Caco-2 (cell line): ENCODE results near the gene TCAP. TPM values are rescaled to one million over a fixed set of nuclear protein-coding genes. Genes with fewer than 3 reads are reported as not detected.

Experiments
- BruUV-seq: library from RNA; stranded (reverse); fragments of 400-500 nt; replicated peaks from 2 replicates; lab custom pipeline; 2021; lab: Mats Ljungman, UMichigan
- CTCF ChIA-PET: fragments of 300-600 bp; sonication (Branson Sonifier 250); formaldehyde crosslinking; loops from one replicate; lab custom pipeline; 2022; ENCODE audit warnings: antibody characterized with exemption; lab: Charles Lee
- POLR2A ChIA-PET: fragments of 300-600 bp; sonication (Branson Sonifier 250); formaldehyde crosslinking; loops from one replicate; lab custom pipeline; 2022; ENCODE audit warnings: antibody characterized with exemption; lab: Charles Lee
- DNase-seq, 2 experiments: peaks; one replicate each; pipeline versions ENCODE4 v3.0.0 to v3.0.0-alpha.2; 2020 to 2022
- H3K27me3 ChIP-seq: replicated peaks from 2 replicates; pipeline ENCODE4 v1.6.0; 2011; ENCODE audit warnings: low read length; ENCODE audit not compliant: control insufficient read depth, insufficient read depth
- H3K36me3 ChIP-seq: 2 replicates; pipeline ENCODE4 v1.5.1; 2011; ENCODE audit warnings: low read length; ENCODE audit not compliant: control insufficient read depth, insufficient read depth
- H3K4me1 ChIP-seq: fragments of 250-450 bp; sonication (Bioruptor Pico); 2 replicates; pipeline ENCODE4 v1.5.1; 2020; ENCODE audit warnings: mild to moderate bottlenecking
- H3K4me3 ChIP-seq: 2 replicates; pipeline ENCODE4 v1.5.1; 2011; ENCODE audit warnings: low read depth, mild to moderate bottlenecking, control low read depth, low read length
- H3K9me3 ChIP-seq: fragments of 250-450 bp; sonication (Bioruptor Pico); 2 replicates; pipeline ENCODE4 v1.5.1; 2020; ENCODE audit warnings: mild to moderate bottlenecking, moderate library complexity
- H3K27ac Mint-ChIP-seq: one replicate; pipeline ENCODE4 v1.8.0; 2022; ENCODE audit warnings: mixed read lengths; ENCODE audit not compliant: unreplicated experiment
- H3K27me3 Mint-ChIP-seq: one replicate; pipeline ENCODE4 v1.8.0; 2022; ENCODE audit warnings: mixed read lengths; ENCODE audit not compliant: insufficient read depth, unreplicated experiment
- H3K36me3 Mint-ChIP-seq: one replicate; pipeline ENCODE4 v1.8.0; 2022; ENCODE audit warnings: mild to moderate bottlenecking, mixed read lengths; ENCODE audit not compliant: insufficient read depth, unreplicated experiment
- H3K4me1 Mint-ChIP-seq: one replicate; pipeline ENCODE4 v1.8.0; 2022; ENCODE audit warnings: low read depth, mixed read lengths; ENCODE audit not compliant: unreplicated experiment
- H3K4me3 Mint-ChIP-seq: one replicate; pipeline ENCODE4 v1.8.0; 2022; ENCODE audit warnings: mild to moderate bottlenecking, moderate library complexity, mixed read lengths; ENCODE audit not compliant: unreplicated experiment
- H3K9me3 Mint-ChIP-seq: one replicate; pipeline ENCODE4 v1.8.0; 2022; ENCODE audit warnings: mixed read lengths; ENCODE audit not compliant: unreplicated experiment
- intact Hi-C: fragments of 100-400 bp; cut with micrococcal nuclease; formaldehyde crosslinking; loops from one replicate; pipeline ENCODE4 v1.10.0; 2022; ENCODE audit not compliant: unreplicated experiment
- total RNA-seq: library from RNA; stranded (reverse); gene quantifications from 2 replicates; pipeline ENCODE4 v1.2.3, GENCODE V29; 2022
- TF ChIP-seq, protein P1 (sequence below), 2 experiments: fragments of 200-600 bp in 1 of 2; IDR thresholded peaks; 1 replicate in 1 of 2; 2 replicates in 1 of 2; pipeline versions ENCODE4 v1.5.1 to v1.8.0; 2011 to 2022; ENCODE audit warnings: antibody characterized with exemption in 1 of 2, control low read depth in 1 of 2, inconsistent platforms in 1 of 2, low read depth in 1 of 2, low read length in 1 of 2, mild to moderate bottlenecking in 1 of 2, moderate library complexity in 1 of 2; ENCODE audit not compliant: insufficient read depth in 1 of 2, severe bottlenecking in 1 of 2, unreplicated experiment in 1 of 2

Gene TCAP
- total RNA-seq, 1 experiment from 2014 or later, result 1.6 TPM

DNA sequence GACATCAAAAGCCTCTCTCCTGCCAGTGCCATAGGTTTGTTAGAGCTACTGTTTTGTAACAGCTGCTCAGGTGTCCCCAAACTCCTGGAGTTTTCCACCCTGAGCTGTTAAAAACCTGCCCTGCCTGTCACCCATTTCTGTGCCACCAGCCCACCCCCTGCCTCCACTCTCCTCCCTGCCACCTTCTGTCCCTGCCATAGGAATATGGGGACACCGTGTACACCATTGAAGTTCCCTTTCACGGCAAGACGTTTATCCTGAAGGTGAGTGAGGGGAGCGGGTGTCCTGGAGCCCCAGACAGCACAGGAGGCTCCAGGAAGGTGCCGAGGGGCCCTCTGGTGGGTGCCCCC, 5.2 kb upstream of the TCAP start:
- Mint-ChIP-seq H3K4me1 (no peaks in the 10 kb centered on the region), H3K4me3 (no peak overlapping the region), H3K9me3 (no peaks in the 10 kb centered on the region), H3K36me3 (peaks cover 9% of the 10 kb centered on the region), H3K27me3 (no peaks in the 10 kb centered on the region), H3K27ac (no peak overlapping the region)
- Histone ChIP-seq H3K9me3 (no peaks in the 10 kb centered on the region), H3K27me3 (no peaks in the 10 kb centered on the region), H3K4me1 (no peaks in the 10 kb centered on the region; the same call in 1 of the 2 replicates), H3K36me3 (peaks cover 2% of the 10 kb centered on the region), H3K4me3 (no peak overlapping the region)
- intact Hi-C loops, result no loop called here
- TF ChIP-seq, protein P1, sequence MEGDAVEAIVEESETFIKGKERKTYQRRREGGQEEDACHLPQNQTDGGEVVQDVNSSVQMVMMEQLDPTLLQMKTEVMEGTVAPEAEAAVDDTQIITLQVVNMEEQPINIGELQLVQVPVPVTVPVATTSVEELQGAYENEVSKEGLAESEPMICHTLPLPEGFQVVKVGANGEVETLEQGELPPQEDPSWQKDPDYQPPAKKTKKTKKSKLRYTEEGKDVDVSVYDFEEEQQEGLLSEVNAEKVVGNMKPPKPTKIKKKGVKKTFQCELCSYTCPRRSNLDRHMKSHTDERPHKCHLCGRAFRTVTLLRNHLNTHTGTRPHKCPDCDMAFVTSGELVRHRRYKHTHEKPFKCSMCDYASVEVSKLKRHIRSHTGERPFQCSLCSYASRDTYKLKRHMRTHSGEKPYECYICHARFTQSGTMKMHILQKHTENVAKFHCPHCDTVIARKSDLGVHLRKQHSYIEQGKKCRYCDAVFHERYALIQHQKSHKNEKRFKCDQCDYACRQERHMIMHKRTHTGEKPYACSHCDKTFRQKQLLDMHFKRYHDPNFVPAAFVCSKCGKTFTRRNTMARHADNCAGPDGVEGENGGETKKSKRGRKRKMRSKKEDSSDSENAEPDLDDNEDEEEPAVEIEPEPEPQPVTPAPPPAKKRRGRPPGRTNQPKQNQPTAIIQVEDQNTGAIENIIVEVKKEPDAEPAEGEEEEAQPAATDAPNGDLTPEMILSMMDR (IDR thresholded peaks at IDR 0.05; ENCODE audit: insufficient read depth in 1 of 2, low read depth in 1 of 2, low read length in 1 of 2, severe bottlenecking in 1 of 2, unreplicated experiment in 1 of 2), result no peak
- BruUV-seq, result no TSS peak
- POLR2A ChIA-PET, result no interaction called here
- CTCF ChIA-PET, result no interaction called here
- DNase-seq, result no peak

DNA sequence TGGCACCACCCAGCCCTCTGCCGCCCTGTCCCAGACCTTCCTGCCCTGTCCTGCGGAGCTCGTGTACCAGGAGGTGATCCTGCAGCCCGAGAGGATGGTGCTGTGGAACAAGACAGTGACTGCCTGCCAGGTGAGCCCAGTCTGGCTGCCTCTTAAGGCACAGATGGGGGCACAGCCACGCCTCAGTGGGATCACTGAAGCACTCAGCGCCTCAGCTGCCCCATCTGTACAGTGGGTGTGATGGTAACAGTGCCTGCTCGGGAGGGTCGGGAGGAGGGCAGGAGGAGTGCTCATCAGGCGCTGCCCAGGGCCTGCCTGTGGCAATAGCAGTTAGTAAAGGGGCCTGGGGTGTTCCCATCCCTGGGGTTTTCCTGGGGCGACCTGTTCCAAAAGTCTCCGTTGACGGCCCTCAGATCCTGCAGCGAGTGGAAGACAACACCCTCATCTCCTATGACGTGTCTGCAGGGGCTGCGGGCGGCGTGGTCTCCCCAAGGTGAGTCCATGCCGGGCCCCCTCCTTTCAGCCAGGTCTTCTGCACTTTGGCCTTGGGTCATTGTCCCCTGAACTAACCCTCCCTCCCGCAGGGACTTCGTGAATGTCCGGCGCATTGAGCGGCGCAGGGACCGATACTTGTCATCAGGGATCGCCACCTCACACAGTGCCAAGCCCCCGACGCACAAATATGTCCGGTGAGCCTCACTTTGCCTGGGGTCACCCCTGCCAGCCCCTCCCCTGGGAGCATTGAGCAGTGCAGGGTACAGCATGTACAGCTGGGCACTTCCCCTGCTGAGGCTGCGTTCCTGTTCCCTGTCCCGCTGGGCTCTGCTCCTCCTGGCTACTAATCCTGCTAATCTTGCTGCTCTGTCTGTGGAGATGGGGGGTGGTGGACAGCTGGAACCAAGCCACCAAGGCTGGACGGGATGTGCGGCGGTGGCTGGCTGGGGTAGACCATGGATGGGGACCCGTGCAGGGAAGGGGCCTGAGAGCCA, 4.5 kb upstream of the TCAP start:
- no TSS peak for BruUV-seq
- DNase-seq, result no peak
- no peaks in the 10 kb centered on the region for H3K27me3 Mint-ChIP-seq
- H3K4me1 ChIP-seq, result no peaks in the 10 kb centered on the region; the same call in 1 of the 2 replicates
- no peak overlapping the region for H3K4me3 ChIP-seq
- H3K9me3 Mint-ChIP-seq, result no peaks in the 10 kb centered on the region
- H3K27ac Mint-ChIP-seq, result no peak overlapping the region
- no peaks in the 10 kb centered on the region for H3K9me3 ChIP-seq
- H3K4me1 Mint-ChIP-seq, result no peaks in the 10 kb centered on the region
- peaks cover 2% of the 10 kb centered on the region for H3K36me3 ChIP-seq
- peaks cover 10% of the 10 kb centered on the region for H3K36me3 Mint-ChIP-seq
- no peak overlapping the region for H3K4me3 Mint-ChIP-seq
- H3K27me3 ChIP-seq, result no peaks in the 10 kb centered on the region
- TF ChIP-seq, protein P1 (IDR thresholded peaks at IDR 0.05; ENCODE audit: insufficient read depth in 1 of 2, low read depth in 1 of 2, low read length in 1 of 2, severe bottlenecking in 1 of 2, unreplicated experiment in 1 of 2), result no peak
- CTCF ChIA-PET, result no interaction called here
- POLR2A ChIA-PET, result no interaction called here
- intact Hi-C loops, result no loop called here

DNA sequence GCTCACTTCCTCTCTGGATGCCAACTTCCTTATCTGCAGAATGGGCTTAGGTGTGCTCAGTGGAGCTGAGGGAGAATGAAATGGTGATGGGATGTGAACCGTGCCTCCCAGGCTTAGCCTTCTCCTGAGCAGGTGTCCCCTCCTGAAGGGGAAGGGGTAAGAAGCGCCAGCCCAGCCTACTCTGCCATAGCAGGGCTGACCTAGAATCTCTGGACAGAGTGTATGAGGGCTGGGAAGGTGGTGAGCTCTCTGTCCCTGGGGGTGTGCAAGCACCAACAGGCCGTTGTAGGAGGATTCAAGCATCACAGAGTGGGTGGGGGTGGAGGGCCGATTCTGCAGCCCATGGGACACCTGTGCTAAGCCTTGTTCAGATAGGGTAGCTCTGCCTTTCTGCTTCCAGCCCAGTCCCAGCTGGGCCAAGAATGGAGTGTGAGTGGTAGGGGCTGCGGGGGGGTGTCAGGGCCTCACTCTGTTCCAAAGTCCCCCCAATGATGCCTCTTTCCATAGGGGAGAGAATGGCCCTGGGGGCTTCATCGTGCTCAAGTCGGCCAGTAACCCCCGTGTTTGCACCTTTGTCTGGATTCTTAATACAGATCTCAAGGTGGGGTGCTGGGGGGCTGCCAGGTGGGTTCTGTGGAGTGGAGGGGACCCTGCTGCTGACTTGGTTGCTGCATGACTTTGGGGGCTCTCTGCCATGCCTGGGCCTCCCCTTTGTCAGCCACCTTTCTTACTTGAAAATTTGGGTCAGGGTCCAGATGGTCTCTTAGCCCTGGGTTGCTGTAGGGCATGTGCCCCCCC, 3.2 kb upstream of the TCAP start:
- Mint-ChIP-seq H3K36me3 (peaks cover 10% of the 10 kb centered on the region), H3K27me3 (no peaks in the 10 kb centered on the region), H3K4me3 (no peak overlapping the region), H3K9me3 (no peaks in the 10 kb centered on the region), H3K27ac (no peak overlapping the region), H3K4me1 (no peaks in the 10 kb centered on the region)
- H3K27me3 ChIP-seq, result no peaks in the 10 kb centered on the region
- H3K4me3 ChIP-seq, result no peak overlapping the region
- no TSS peak for BruUV-seq
- intact Hi-C loops, result no loop called here
- no peak for DNase-seq
- CTCF ChIA-PET, result no interaction called here
- no peaks in the 10 kb centered on the region for H3K9me3 ChIP-seq
- TF ChIP-seq, protein P1 (IDR thresholded peaks at IDR 0.05; ENCODE audit: insufficient read depth in 1 of 2, low read depth in 1 of 2, low read length in 1 of 2, severe bottlenecking in 1 of 2, unreplicated experiment in 1 of 2), result no peak
- POLR2A ChIA-PET, result no interaction called here
- H3K36me3 ChIP-seq, result no peaks in the 10 kb centered on the region; the same call in none of the 2 replicates
- H3K4me1 ChIP-seq, result peaks cover 2% of the 10 kb centered on the region; the same call in 1 of the 2 replicates
